ENCODE measurements around the gene ACSL4.

ACSL4 gene

GRCh38 chrX:109709129-109709631, 23.9 kb downstream of the ACSL4 start:
- no peak overlapping the region for H3K9ac ChIP-seq (ENCODE audit: low read depth, low read length)
- no peaks in the 10 kb centered on the region for H3K36me3 ChIP-seq (ENCODE audit: insufficient read depth, low read length)
- no peaks in the 10 kb centered on the region for H3K9me3 ChIP-seq (ENCODE audit: control insufficient read depth, insufficient read depth, low read length)
- no peaks in the 10 kb centered on the region for H3K4me1 ChIP-seq (ENCODE audit: insufficient read depth, low read length)

DNA sequence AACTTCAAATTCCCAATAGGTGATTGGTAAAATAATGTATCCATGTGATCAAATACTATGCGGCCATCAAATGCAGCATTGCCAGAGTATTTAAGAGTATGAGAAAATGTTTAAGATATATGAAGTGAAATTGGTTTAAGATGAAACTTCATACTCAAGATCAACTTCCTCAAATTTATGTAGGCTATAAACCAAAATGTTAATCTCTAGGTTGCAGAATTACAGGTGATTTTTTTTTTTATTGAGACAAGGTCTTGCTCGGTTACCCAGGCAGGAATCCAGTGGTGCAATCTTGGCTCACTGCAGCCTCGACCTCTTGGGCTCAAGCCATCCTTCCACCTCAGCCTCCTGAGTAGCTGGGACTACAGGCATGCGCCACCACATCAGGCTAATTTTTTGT, 25.3 kb downstream of the ACSL4 start:
- H3K9ac ChIP-seq (ENCODE audit: low read depth, low read length), result no peak overlapping the region
- no peaks in the 10 kb centered on the region for H3K4me1 ChIP-seq (ENCODE audit: insufficient read depth, low read length)
- H3K9me3 ChIP-seq (ENCODE audit: control insufficient read depth, insufficient read depth, low read length), result no peaks in the 10 kb centered on the region
- no peaks in the 10 kb centered on the region for H3K36me3 ChIP-seq (ENCODE audit: insufficient read depth, low read length)

GRCh38 chrX:109707319-109707718, 25.7 kb downstream of the ACSL4 start:
- Histone ChIP-seq H3K9me3 (ENCODE audit: control insufficient read depth, insufficient read depth, low read length) (no peaks in the 10 kb centered on the region), H3K36me3 (ENCODE audit: insufficient read depth, low read length) (no peaks in the 10 kb centered on the region), H3K4me1 (ENCODE audit: insufficient read depth, low read length) (no peaks in the 10 kb centered on the region), H3K9ac (ENCODE audit: low read depth, low read length) (no peak overlapping the region)

DNA sequence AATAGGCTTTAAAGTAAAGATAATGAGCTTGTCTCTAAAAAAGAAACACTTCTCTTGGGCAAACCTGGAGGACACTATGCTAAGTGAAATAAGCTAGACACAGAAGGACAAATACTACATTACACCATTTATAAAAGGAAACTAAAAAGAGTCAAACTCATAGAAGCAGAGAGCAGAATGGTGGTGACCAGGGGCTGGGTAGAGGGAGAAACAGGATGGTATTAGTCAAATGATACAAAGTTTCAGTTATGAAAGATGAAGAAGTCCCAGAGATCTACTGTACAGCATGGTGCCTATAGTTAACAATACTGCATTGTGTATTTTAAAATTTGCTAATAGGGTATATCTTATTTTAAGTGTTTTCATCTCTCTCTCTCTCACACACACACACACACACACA, 28.5 kb downstream of the ACSL4 start:
- Histone ChIP-seq H3K9ac (ENCODE audit: low read depth, low read length) (no peak overlapping the region), H3K9me3 (ENCODE audit: control insufficient read depth, insufficient read depth, low read length) (no peaks in the 10 kb centered on the region), H3K36me3 (ENCODE audit: insufficient read depth, low read length) (no peaks in the 10 kb centered on the region), H3K4me1 (ENCODE audit: insufficient read depth, low read length) (no peaks in the 10 kb centered on the region)

- Histone ChIP-seq H3K4me1 (ENCODE audit: insufficient read depth, low read length) (no peaks in the 10 kb centered on the region), H3K36me3 (ENCODE audit: insufficient read depth, low read length) (no peaks in the 10 kb centered on the region), H3K9me3 (ENCODE audit: control insufficient read depth, insufficient read depth, low read length) (no peaks in the 10 kb centered on the region), H3K9ac (ENCODE audit: low read depth, low read length) (no peak overlapping the region)
Measured at GRCh38 chrX:109697855-109698254, 35.2 kb downstream of the ACSL4 start.

DNA sequence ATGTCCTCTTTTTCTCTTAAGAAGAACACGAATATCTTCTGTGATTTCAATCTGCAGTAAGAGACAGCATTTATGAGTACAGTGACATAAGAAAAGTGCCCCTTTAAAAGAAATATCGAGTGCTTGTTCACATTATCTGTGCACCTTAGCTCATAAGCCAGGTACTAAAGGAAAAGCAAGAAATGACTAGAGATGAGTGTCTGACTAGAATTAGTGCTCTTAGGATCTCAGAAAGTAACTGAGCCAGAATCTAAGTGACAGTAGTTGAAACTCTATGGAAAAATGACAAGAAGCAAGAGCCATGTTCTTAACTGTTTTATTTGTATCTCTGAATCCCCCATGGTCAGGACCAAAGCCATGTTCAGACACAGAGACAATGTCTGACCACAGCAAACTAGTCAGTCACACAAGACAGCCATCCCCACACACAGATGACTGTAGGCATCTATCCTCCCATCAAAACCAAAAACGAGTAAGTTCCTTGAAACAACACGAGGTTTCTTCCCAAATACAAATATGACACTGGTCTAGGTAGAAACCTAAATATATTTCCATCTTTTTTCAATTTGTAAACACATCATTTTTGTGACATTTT, 36.8 kb downstream of the ACSL4 start:
- Histone ChIP-seq H3K4me1 (ENCODE audit: insufficient read depth, low read length) (no peaks in the 10 kb centered on the region), H3K9ac (ENCODE audit: low read depth, low read length) (no peak overlapping the region), H3K9me3 (ENCODE audit: control insufficient read depth, insufficient read depth, low read length) (no peaks in the 10 kb centered on the region), H3K36me3 (ENCODE audit: insufficient read depth, low read length) (no peaks in the 10 kb centered on the region)

DNA sequence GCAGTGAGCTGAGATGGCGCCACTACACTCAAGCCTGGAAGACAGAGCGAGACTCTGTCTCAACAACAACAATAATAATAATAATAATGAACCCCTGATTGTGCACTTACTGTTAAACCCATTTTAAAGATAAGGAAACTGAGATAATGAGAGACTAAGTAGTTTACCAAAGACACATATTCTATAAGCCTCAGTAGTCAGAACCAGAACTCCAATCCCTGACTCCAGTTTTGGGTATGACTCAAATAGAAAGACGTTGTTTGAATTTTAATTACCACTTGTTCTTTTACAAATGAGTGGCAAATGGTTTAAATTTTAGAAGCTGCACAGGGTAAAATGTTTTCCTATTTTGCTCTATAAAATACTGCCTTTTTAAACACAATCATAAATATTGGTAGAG, 37.4 kb downstream of the ACSL4 start:
- Histone ChIP-seq H3K4me1 (ENCODE audit: insufficient read depth, low read length) (no peaks in the 10 kb centered on the region), H3K9ac (ENCODE audit: low read depth, low read length) (no peak overlapping the region), H3K9me3 (ENCODE audit: control insufficient read depth, insufficient read depth, low read length) (no peaks in the 10 kb centered on the region), H3K36me3 (ENCODE audit: insufficient read depth, low read length) (no peaks in the 10 kb centered on the region)

DNA sequence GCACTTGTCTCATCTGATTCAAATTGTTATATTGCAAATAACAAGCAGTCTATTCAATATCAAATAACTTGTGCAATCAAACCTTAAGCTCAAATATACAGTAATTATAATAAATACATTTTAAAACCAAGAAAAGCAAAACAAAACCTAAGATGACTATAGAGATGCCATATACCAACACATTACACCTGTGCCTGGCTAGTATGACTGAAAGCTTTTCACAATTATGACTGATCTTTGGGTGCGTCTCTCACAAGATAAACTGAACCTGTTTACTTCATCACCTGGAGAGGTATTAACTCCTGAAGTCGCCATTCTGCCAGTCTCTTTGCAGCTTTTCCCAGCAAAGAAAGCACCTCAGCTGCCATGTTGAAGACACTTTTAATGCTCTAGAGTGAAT, 41.3 kb downstream of the ACSL4 start:
- H3K9ac ChIP-seq (ENCODE audit: low read depth, low read length), result no peak overlapping the region
- no peaks in the 10 kb centered on the region for H3K4me1 ChIP-seq (ENCODE audit: insufficient read depth, low read length)
- H3K36me3 ChIP-seq (ENCODE audit: insufficient read depth, low read length), result no peaks in the 10 kb centered on the region
- no peaks in the 10 kb centered on the region for H3K9me3 ChIP-seq (ENCODE audit: control insufficient read depth, insufficient read depth, low read length)

- Histone ChIP-seq H3K9ac (ENCODE audit: low read depth, low read length) (no peak overlapping the region), H3K4me1 (ENCODE audit: insufficient read depth, low read length) (no peaks in the 10 kb centered on the region), H3K9me3 (ENCODE audit: control insufficient read depth, insufficient read depth, low read length) (no peaks in the 10 kb centered on the region), H3K36me3 (ENCODE audit: insufficient read depth, low read length) (no peaks in the 10 kb centered on the region)
Measured at GRCh38 chrX:109691277-109691676, 41.8 kb downstream of the ACSL4 start.

DNA sequence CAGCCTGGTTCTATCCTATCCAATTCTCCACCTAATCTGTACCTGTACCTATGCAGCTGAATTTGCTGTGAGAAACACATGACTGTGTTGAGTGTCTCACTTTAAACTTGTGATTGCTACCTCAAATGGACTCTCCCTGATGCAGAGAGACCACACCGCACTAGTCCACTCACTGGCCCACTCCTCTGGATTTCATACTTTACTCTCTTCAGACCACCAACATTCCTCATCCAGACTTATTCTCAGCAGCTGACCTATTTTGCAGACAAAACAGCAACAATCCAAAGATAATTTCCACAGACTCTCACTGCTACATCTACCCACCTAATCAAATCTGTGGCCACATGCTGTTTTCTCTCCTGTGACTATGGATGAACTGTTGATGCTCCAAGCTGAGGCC, 45.2 kb downstream of the ACSL4 start:
- no peaks in the 10 kb centered on the region for H3K4me1 ChIP-seq (ENCODE audit: insufficient read depth, low read length)

DNA sequence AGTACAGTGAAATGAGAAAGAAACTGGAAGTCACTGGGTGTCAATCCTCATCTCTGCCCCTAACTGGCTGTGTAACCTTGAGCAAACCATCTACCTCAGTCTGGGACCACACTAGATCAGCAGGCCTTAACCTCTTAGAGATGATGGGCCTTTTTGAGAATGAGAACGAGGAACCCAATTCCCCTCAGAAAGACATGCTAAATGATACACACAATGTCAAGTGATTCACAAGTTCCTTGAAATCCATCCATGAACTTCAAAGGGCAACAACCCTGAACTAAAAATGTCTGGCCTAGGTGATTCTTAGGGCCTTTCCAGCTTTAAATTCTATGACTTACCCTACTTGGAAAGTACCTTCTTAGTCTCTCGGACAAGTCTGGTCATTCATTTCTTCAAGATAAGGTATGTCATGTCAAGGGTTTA, 47.4 kb downstream of the ACSL4 start:
- no peaks in the 10 kb centered on the region for H3K4me1 ChIP-seq (ENCODE audit: insufficient read depth, low read length)
- H3K9ac ChIP-seq (ENCODE audit: low read depth, low read length), result no peak overlapping the region
- H3K9me3 ChIP-seq (ENCODE audit: control insufficient read depth, insufficient read depth, low read length), result no peaks in the 10 kb centered on the region
- H3K36me3 ChIP-seq (ENCODE audit: insufficient read depth, low read length), result no peaks in the 10 kb centered on the region

More for the DNA sequence above, 45.2 kb downstream of the ACSL4 start:
- Histone ChIP-seq H3K9me3 (ENCODE audit: control insufficient read depth, insufficient read depth, low read length) (no peaks in the 10 kb centered on the region), H3K36me3 (ENCODE audit: insufficient read depth, low read length) (no peaks in the 10 kb centered on the region), H3K9ac (ENCODE audit: low read depth, low read length) (no peak overlapping the region)

GRCh38 chrX:109684136-109684535, 48.9 kb downstream of the ACSL4 start:
- Histone ChIP-seq H3K4me1 (ENCODE audit: insufficient read depth, low read length) (no peaks in the 10 kb centered on the region), H3K9ac (ENCODE audit: low read depth, low read length) (no peak overlapping the region), H3K36me3 (ENCODE audit: insufficient read depth, low read length) (no peaks in the 10 kb centered on the region), H3K9me3 (ENCODE audit: control insufficient read depth, insufficient read depth, low read length) (no peaks in the 10 kb centered on the region)

DNA sequence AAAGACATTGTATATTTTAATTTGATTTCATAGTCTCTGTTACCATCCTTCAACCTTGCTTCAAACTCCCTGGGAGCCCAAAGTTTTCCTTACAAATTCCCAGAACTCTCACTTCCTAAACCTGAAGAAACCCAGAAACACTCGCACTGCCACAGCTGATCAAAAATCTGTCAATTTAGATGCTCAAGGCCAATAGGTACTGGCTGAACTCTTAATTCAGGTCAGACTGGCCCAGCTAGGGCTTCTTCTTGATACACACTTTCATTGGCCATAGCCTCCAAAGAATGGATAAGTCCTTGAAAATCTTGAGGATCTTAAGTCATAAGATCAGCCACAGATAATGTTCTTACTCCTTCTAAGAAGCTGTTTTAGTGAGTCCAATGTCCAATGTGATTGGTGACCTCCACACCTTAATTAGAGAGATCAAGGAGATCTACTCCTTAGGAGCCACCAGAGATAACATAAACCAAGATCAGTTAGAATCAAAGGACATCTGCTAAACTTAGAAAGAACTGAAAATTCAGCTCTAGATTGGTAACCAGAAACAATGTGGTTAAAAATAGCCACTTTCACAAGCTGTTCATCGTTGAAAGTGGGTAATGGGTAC, 51.5 kb downstream of the ACSL4 start:
- Histone ChIP-seq H3K9me3 (ENCODE audit: control insufficient read depth, insufficient read depth, low read length) (no peaks in the 10 kb centered on the region), H3K4me1 (ENCODE audit: insufficient read depth, low read length) (no peaks in the 10 kb centered on the region), H3K9ac (ENCODE audit: low read depth, low read length) (no peak overlapping the region), H3K36me3 (ENCODE audit: insufficient read depth, low read length) (peaks cover 12% of the 10 kb centered on the region; the same call in 1 of the 2 replicates)

- H3K4me1 ChIP-seq (ENCODE audit: insufficient read depth, low read length), result no peaks in the 10 kb centered on the region
- H3K9ac ChIP-seq (ENCODE audit: low read depth, low read length), result no peak overlapping the region
- H3K9me3 ChIP-seq (ENCODE audit: control insufficient read depth, insufficient read depth, low read length), result no peaks in the 10 kb centered on the region
- H3K36me3 ChIP-seq (ENCODE audit: insufficient read depth, low read length), result peaks cover 22% of the 10 kb centered on the region
Measured at GRCh38 chrX:109679820-109680219, 53.2 kb downstream of the ACSL4 start.

GRCh38 chrX:109672239-109672638, 60.8 kb downstream of the ACSL4 start:
- Histone ChIP-seq H3K36me3 (ENCODE audit: insufficient read depth, low read length) (peaks cover 18% of the 10 kb centered on the region), H3K9me3 (ENCODE audit: control insufficient read depth, insufficient read depth, low read length) (no peaks in the 10 kb centered on the region), H3K4me1 (ENCODE audit: insufficient read depth, low read length) (no peaks in the 10 kb centered on the region), H3K9ac (ENCODE audit: low read depth, low read length) (no peak overlapping the region)

Measured in ES-I3 (cell line).